CD4-positive, alpha-beta T cell treated with Interferon gamma for 1 hour (primary cell): ENCODE measurements around the gene FAM236D.
"Not testable (repeated sequence)": the region's sequence is repeated elsewhere in the genome, so short reads cannot be mapped to it uniquely, and the experiment has no call there.

Experiments used
- DNase-seq: peaks from one replicate; pipeline ENCODE4 v3.0.0-alpha.2; 2020

Gene FAM236D

DNA sequence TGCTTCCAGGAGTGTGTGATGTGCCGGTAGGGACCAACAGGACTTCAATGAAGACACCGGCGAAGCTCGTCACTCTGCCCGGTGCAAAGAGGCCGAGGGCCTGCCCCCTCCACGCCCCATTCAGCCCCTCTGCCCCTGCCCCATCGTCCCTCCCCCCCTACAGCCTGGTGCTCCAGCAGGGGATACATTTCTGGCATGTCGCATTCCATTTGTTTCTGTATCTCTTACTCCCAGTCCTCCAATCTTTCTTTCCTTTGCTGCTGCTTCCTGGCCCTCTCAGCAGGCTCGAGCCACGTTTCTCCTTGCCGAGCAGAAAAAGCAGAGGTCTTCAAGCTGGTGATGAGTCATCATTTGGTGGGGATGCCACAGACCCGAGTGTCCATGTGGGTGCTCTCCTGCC, at the start of gene FAM236D:
FAM236D (minus strand) TSS at position 101 of the 400 bp plus-strand sequence; CDS start at position 1, 100 bp downstream.
- not testable (repeated sequence) for DNase-seq

GRCh38 chrX:72837532-72837931, 29.5 kb upstream of the FAM236D start:
- DNase-seq = not testable (repeated sequence)

- not testable (repeated sequence) for DNase-seq
Observed at GRCh38 chrX:72830701-72831100, 22.7 kb upstream of the FAM236D start.

DNA sequence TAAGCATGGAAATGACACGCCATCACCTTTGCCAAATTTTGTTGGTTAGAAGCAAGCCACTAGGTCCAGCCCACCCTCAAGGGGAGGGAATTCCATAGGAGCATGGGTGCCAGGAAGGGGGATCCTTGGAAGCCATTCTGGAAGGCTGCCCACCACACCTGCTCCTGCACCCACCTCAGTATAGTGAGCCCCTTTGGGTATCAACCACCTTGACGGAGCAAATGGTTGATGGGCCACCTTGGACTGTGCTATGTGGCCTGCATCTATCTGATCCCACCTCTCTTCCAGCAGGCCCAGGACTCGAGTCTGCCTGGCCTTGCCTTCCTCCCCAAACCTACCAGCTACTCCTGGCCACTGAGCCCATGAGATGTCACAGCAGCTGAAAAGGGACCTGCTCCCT, 17.6 kb downstream of the FAM236D start:
- not testable (repeated sequence) for DNase-seq

DNA sequence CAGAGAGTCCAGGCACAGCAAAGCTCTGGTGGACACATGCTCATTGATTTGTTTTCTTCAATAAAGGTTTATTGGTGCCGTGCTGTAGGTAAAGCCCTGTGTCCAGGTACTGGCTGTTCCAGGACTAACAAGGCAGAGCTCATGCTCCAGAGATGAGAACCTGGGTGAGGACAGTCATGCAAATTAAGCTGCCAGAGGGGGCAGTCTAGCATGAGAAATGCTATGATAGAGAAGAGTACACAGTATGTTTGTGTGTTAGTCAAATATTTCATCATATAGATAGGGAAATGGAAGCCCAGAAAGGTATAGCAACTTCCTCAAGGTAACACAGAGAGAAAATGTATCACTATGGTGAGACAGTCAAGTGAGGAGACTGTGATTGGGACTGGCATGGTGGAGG, 19.9 kb downstream of the FAM236D start:
- DNase-seq = not testable (repeated sequence)

- DNase-seq = not testable (repeated sequence)
Observed at GRCh38 chrX:72783964-72784363, 24.0 kb downstream of the FAM236D start.

GRCh38 chrX:72783365-72783936, 24.6 kb downstream of the FAM236D start:
- DNase-seq = not testable (repeated sequence)

GRCh38 chrX:72782560-72782959, 25.4 kb downstream of the FAM236D start, which contains the start of gene FAM236B:
Gene FAM236B, minus strand, starts transcription at chrX:72782660. Its CDS starts 100 bp downstream, at chrX:72782560.
- not testable (repeated sequence) for DNase-seq

GRCh38 chrX:72778146-72778545, 29.9 kb downstream of the FAM236D start:
- not testable (repeated sequence) for DNase-seq

DNA sequence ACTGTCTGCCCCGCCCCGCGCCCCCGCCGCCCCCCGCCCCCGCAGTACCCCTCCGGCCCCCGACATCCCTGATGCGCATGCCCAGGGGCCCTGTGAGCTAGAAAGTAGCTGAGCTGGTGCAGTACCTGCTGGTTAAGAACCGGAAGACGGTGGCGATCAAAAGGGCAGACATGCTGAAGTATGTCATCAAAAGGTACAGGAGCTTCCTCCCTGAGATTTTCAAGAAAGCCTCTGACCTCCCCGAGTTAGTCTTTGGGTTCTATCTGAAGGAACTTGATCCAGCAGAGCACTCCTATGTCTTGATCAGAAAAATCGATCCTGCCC, 30.6 kb downstream of the FAM236D start:
- DNase-seq = not testable (repeated sequence)

GRCh38 chrX:72776653-72777466, 31.1 kb downstream of the FAM236D start, which contains the start of gene DMRTC1B:
Gene DMRTC1B, plus strand, starts transcription at chrX:72776890. Its CDS starts 68,246 bp downstream, at chrX:72845136.
- DNase-seq = not testable (repeated sequence)

DNA sequence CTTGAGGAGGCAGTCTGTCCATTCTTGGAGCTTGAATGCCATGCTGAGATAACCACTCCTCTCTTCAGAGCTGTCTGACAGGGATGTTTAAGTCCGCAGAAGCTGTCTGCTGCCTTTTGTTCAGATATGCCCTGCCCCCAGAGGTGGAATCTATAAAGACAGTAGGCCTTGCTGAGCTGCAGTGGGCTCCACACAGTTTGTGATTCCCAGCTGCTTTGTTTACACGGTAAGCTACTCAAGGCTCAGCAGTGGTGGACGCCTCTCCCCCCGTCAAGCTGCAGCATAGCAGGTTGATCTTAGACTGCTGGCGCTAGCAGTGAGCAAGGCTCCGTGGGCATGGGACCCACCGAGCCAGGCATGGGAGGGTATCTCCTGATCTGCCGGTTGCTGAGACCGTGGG, 47.6 kb downstream of the FAM236D start:
- not testable (repeated sequence) for DNase-seq
